Endothelial cell (in vitro differentiated cells): ENCODE measurements around the gene VKORC1L1. TPM values are rescaled to one million over a fixed set of nuclear protein-coding genes. Genes with fewer than 3 reads are reported as not detected.

Experiments
- DNase-seq: peaks from one replicate; pipeline ENCODE4 v3.0.0; 2021; ENCODE audit warnings: low spot score
- H3K27ac Mint-ChIP-seq: one replicate; pipeline ENCODE4 v1.8.0; 2021; ENCODE audit warnings: mixed read lengths, inconsistent platforms; ENCODE audit not compliant: unreplicated experiment
- H3K27me3 Mint-ChIP-seq: one replicate; pipeline ENCODE4 v1.8.0; 2021; ENCODE audit warnings: mild to moderate bottlenecking, moderate library complexity, mixed read lengths, inconsistent platforms; ENCODE audit not compliant: unreplicated experiment
- H3K36me3 Mint-ChIP-seq: one replicate; pipeline ENCODE4 v1.8.0; 2021; ENCODE audit warnings: mild to moderate bottlenecking, low read depth, mixed read lengths, inconsistent platforms; ENCODE audit not compliant: unreplicated experiment
- H3K4me1 Mint-ChIP-seq: one replicate; pipeline ENCODE4 v1.8.0; 2021; ENCODE audit warnings: mild to moderate bottlenecking, mixed read lengths, inconsistent platforms; ENCODE audit not compliant: unreplicated experiment
- H3K4me3 Mint-ChIP-seq: one replicate; pipeline ENCODE4 v1.8.0; 2021; ENCODE audit warnings: mild to moderate bottlenecking, mixed read lengths, inconsistent platforms; ENCODE audit not compliant: unreplicated experiment
- H3K9me3 Mint-ChIP-seq: one replicate; pipeline ENCODE4 v1.8.0; 2021; ENCODE audit warnings: mixed read lengths, inconsistent platforms; ENCODE audit not compliant: unreplicated experiment
- total RNA-seq: library from RNA; stranded (reverse); fragmentation: NEBNext Ultra II Directional; extraction: Animal tissue kit (Norgen Biotek cat#: 25700); gene quantifications from one replicate; pipeline ENCODE4 v1.2.1, GENCODE V29; 2021; ENCODE audit not compliant: unreplicated experiment
- TF ChIP-seq, protein P1 (sequence below): fragments of 200-600 bp; sonication (generic); IDR thresholded peaks from one replicate; pipeline ENCODE4 v1.5.0; 2021; ENCODE audit warnings: antibody characterized with exemption; ENCODE audit not compliant: unreplicated experiment

Gene VKORC1L1
- total RNA-seq, 1 donor from 2014 or later, result 22.9 TPM

DNA sequence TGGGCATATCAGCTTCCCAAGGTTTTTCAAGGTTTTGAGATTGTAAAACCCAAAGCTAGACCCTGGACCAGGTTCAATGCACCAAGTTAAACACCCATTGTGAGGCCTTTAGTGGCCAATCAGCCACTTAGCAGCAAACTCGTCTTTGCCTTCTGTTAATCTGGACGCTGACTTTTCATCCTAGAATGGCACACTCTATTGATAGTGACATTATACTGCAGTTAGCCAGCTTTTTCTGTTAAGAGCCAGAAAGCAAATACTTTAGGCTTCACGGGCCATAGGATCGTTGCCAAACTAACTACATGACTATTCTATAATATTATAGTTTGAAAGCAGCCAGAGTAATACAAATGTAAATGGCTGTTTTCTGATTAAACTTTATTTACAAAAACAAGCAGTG lies 51.3 kb downstream of the VKORC1L1 start:
- Mint-ChIP-seq H3K27me3 (no peaks in the 10 kb centered on the region), H3K36me3 (no peaks in the 10 kb centered on the region), H3K27ac (no peak overlapping the region), H3K4me3 (no peak overlapping the region), H3K9me3 (no peaks in the 10 kb centered on the region), H3K4me1 (peaks cover 13% of the 10 kb centered on the region)
- TF ChIP-seq, protein P1, sequence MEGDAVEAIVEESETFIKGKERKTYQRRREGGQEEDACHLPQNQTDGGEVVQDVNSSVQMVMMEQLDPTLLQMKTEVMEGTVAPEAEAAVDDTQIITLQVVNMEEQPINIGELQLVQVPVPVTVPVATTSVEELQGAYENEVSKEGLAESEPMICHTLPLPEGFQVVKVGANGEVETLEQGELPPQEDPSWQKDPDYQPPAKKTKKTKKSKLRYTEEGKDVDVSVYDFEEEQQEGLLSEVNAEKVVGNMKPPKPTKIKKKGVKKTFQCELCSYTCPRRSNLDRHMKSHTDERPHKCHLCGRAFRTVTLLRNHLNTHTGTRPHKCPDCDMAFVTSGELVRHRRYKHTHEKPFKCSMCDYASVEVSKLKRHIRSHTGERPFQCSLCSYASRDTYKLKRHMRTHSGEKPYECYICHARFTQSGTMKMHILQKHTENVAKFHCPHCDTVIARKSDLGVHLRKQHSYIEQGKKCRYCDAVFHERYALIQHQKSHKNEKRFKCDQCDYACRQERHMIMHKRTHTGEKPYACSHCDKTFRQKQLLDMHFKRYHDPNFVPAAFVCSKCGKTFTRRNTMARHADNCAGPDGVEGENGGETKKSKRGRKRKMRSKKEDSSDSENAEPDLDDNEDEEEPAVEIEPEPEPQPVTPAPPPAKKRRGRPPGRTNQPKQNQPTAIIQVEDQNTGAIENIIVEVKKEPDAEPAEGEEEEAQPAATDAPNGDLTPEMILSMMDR, result no peak
- no peak for DNase-seq

DNA sequence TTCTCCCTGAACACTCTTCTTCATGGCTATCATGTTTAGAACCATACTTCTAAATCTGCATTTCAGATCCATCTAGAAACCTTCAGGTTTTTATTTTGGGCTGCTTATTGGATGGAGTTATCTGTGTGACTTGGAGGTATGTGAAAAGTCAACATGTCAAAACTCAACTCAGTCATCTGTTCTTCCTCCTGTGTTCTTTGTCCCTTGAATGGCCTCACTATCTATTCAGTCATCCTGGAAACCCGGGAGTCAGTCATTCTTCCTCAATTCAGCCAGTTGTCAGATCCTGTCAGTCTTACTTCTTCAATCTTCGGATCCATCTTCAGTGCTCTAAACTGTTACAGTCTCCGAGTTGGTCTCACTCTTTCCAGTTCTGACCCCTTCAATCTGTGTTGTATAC lies 52.2 kb downstream of the VKORC1L1 start:
- DNase-seq, result no peak
- Mint-ChIP-seq H3K4me3 (no peak overlapping the region), H3K36me3 (no peaks in the 10 kb centered on the region), H3K9me3 (no peaks in the 10 kb centered on the region), H3K27ac (no peak overlapping the region), H3K4me1 (peaks cover 13% of the 10 kb centered on the region), H3K27me3 (no peaks in the 10 kb centered on the region)
- TF ChIP-seq, protein P1, result no peak

DNA sequence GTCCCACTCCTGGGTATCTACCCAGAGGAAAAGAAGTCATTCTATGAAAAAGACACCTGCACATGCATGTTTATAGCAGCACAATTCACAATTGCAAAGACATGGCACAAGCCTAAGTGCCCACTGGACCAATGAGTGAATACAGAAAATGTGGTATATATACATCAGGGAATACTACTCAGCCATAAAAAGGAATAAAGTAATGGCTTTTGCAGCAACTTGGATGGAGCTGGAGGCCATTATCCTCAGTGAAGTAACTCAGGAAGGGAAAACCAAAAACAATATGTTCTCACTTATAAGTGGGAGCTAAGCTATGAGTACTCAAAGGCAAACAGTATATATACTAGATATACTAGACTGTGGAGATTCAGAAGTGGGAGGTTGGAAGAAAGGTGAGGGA lies 53.7 kb downstream of the VKORC1L1 start:
- TF ChIP-seq, protein P1, result no peak
- peaks cover 13% of the 10 kb centered on the region for H3K4me1 Mint-ChIP-seq
- no peaks in the 10 kb centered on the region for H3K27me3 Mint-ChIP-seq
- no peak for DNase-seq
- H3K9me3 Mint-ChIP-seq, result no peaks in the 10 kb centered on the region
- H3K27ac Mint-ChIP-seq, result no peak overlapping the region
- no peaks in the 10 kb centered on the region for H3K36me3 Mint-ChIP-seq
- H3K4me3 Mint-ChIP-seq, result no peak overlapping the region

DNA sequence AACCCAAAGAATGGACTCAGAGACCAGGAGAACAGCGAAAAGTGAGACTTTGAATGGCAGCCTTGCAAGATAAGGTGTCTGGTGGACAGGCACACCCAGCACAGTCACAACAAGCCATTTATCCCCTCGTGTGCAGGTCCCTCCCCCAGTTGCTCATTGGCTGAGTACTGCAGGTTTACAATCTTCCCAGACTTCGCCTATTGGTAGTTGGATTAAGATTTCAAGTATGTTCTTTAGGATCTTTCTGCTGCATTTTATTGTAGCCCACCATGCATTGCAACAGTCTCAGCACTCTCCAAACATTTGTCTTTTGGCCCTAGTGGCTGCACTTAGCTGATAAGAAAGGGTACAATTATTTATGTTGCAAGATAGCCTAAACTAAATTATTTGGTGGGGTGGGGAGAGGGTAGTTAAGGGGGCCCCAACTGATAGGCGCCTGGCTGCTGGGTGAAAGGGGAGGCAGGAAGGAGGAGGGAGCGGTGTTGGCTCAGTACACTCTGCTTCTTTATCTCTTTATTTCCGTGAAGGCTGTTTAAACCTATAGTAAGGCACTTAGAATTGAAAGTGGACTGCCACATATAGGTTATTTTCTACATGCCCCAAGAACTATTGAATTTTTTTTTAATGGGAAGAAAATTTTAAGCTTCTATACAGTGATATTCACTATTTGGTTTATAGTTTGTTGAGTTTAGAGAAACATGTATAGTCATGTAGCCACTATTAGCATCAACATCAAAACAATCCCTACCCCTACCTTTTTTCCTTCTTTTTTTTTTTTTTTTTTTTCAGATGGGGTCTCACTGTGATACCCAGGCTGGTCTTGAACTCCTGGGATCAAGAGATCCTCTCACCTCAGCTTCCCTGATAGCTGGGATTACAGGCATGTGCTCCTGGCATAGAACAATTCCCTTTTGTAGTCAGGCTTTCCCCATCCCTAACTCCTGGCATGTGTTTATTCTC lies 54.9 kb downstream of the VKORC1L1 start:
- Mint-ChIP-seq H3K9me3 (no peaks in the 10 kb centered on the region), H3K4me3 (no peak overlapping the region), H3K27me3 (no peaks in the 10 kb centered on the region), H3K4me1 (peaks cover 13% of the 10 kb centered on the region), H3K27ac (no peak overlapping the region), H3K36me3 (no peaks in the 10 kb centered on the region)
- TF ChIP-seq, protein P1, result no peak
- DNase-seq, result no peak

DNA sequence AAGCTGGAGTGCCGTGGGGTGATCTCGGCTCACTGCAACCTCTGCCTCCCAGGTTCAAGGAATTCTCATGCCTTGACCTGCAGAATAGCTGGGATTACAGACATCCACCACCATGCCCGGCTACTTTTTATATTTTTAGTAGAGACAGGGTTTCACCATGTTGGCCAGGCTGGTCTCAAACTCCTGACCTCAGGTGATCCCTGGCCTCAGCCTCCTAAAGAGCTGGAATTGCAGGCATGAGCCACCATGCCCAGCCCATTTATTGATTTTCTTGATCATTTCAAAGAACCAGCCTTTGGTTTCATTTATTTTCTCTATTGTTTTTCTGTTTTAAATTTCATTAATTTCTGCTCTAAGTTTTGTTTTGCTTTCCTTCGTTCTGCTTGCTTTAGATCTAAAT lies 58.8 kb downstream of the VKORC1L1 start:
- no peak for DNase-seq
- no peak overlapping the region for H3K27ac Mint-ChIP-seq
- no peaks in the 10 kb centered on the region for H3K9me3 Mint-ChIP-seq
- TF ChIP-seq, protein P1, result no peak
- no peaks in the 10 kb centered on the region for H3K4me1 Mint-ChIP-seq
- no peaks in the 10 kb centered on the region for H3K27me3 Mint-ChIP-seq
- no peaks in the 10 kb centered on the region for H3K36me3 Mint-ChIP-seq
- no peak overlapping the region for H3K4me3 Mint-ChIP-seq
